ENCODE results near the gene SNX10. TPM values are rescaled to one million over a fixed set of nuclear protein-coding genes. Genes with fewer than 3 reads are reported as not detected.

SNX10 gene
- total RNA-seq, 1 experiment from 2014 or later = 7.9 TPM

GRCh38 chr7:26334166-26334859 lies 42.7 kb downstream of the SNX10 start:
- no peak for ATAC-seq
- Histone ChIP-seq H3K9ac (ENCODE audit: low read length) (no peak overlapping the region), H3K9me2 (replicated peaks; ENCODE audit: low read length) (no peaks in the 10 kb centered on the region), H3K36me3 (ENCODE audit: low read depth, low read length) (no peaks in the 10 kb centered on the region), H4K20me1 (ENCODE audit: low read length) (no peaks in the 10 kb centered on the region), H3K4me1 (ENCODE audit: insufficient read depth, low read length) (no peaks in the 10 kb centered on the region), H3K4me2 (ENCODE audit: low read length) (no peak overlapping the region), H3K79me2 (ENCODE audit: low read length) (no peaks in the 10 kb centered on the region), H3K9me3 (ENCODE audit: low read length) (no peaks in the 10 kb centered on the region), H3F3A (ENCODE audit: low read length, unreplicated experiment) (no peaks in the 10 kb centered on the region), H2AFZ (ENCODE audit: low read length) (no peak overlapping the region), H3K27me3 (ENCODE audit: low read length) (no peaks in the 10 kb centered on the region), H3K4me3 (ENCODE audit: low read length) (no peak overlapping the region), H3K27ac (ENCODE audit: low read length) (no peak overlapping the region)
- intact Hi-C loops (cut with micrococcal nuclease) = no loop called here
- ChIA-PET CTCF (no interaction called here), POLR2A (ENCODE audit: unreplicated experiment) (no interaction called here)
- DNase-seq = no peak
- BruUV-seq (replicated peaks) = no TSS peak
- no peak for TF ChIP-seq EZH2phosphoT487 (IDR thresholded peaks at IDR 0.05; ENCODE audit: borderline replicate concordance, low read length)
- no peak for TF ChIP-seq EZH2 (IDR thresholded peaks at IDR 0.05; ENCODE audit: low read length, unreplicated experiment)
- TF ChIP-seq, protein P1, sequence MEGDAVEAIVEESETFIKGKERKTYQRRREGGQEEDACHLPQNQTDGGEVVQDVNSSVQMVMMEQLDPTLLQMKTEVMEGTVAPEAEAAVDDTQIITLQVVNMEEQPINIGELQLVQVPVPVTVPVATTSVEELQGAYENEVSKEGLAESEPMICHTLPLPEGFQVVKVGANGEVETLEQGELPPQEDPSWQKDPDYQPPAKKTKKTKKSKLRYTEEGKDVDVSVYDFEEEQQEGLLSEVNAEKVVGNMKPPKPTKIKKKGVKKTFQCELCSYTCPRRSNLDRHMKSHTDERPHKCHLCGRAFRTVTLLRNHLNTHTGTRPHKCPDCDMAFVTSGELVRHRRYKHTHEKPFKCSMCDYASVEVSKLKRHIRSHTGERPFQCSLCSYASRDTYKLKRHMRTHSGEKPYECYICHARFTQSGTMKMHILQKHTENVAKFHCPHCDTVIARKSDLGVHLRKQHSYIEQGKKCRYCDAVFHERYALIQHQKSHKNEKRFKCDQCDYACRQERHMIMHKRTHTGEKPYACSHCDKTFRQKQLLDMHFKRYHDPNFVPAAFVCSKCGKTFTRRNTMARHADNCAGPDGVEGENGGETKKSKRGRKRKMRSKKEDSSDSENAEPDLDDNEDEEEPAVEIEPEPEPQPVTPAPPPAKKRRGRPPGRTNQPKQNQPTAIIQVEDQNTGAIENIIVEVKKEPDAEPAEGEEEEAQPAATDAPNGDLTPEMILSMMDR (conservative IDR thresholded peaks at IDR 0.05; ENCODE audit: low read depth, low read length) = no peak

DNA sequence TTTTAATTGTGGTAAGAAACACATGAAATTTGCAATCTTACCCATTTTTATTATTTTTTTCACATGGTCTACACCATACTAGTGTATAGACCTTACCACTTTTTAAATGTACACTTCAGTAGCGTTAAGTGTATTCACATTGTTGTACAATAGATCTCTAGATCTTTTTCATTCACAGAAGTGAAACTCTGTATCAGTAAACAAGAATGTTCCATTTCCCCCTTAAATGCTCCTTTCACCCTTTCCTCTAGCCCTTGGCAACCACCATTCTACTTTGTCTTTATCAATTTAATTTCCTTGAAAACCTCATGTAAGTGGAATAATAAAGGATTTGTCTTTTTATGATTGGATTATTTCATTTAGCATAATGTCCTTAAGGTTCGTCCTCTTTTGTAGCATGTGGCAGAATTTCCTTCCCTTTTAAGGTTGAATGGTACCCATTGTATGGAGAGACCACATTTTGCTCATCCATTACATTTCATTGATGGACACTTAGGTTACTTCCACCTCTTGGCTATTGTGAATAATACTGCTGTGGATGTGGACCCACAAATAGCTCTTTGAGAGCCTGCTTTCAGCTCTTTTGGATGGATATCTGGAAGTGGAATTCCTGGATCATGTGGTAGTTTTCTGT lies 45.7 kb downstream of the SNX10 start:
- no peaks in the 10 kb centered on the region for H3K27me3 ChIP-seq (ENCODE audit: low read length)
- intact Hi-C loops (cut with micrococcal nuclease) = no loop called here
- H4K20me1 ChIP-seq (ENCODE audit: low read length) = no peaks in the 10 kb centered on the region
- ATAC-seq = no peak
- H3K4me2 ChIP-seq (ENCODE audit: low read length) = no peak overlapping the region
- no peaks in the 10 kb centered on the region for H3K79me2 ChIP-seq (ENCODE audit: low read length)
- no peak for DNase-seq
- no peak overlapping the region for H2AFZ ChIP-seq (ENCODE audit: low read length)
- no peaks in the 10 kb centered on the region for H3K4me1 ChIP-seq (ENCODE audit: insufficient read depth, low read length)
- POLR2A ChIA-PET (ENCODE audit: unreplicated experiment) = no interaction called here
- TF ChIP-seq, protein P1 (conservative IDR thresholded peaks at IDR 0.05; ENCODE audit: low read depth, low read length) = no peak
- no peak for TF ChIP-seq EZH2 (IDR thresholded peaks at IDR 0.05; ENCODE audit: low read length, unreplicated experiment)
- TF ChIP-seq EZH2phosphoT487 (IDR thresholded peaks at IDR 0.05; ENCODE audit: borderline replicate concordance, low read length) = no peak
- no peaks in the 10 kb centered on the region for H3F3A ChIP-seq (ENCODE audit: low read length, unreplicated experiment)
- no TSS peak for BruUV-seq (replicated peaks)
- CTCF ChIA-PET = no interaction called here
- H3K9me3 ChIP-seq (ENCODE audit: low read length) = no peaks in the 10 kb centered on the region
- H3K4me3 ChIP-seq (ENCODE audit: low read length) = no peak overlapping the region
- H3K36me3 ChIP-seq (ENCODE audit: low read depth, low read length) = no peaks in the 10 kb centered on the region
- H3K9me2 ChIP-seq (replicated peaks; ENCODE audit: low read length) = no peaks in the 10 kb centered on the region
- H3K27ac ChIP-seq (ENCODE audit: low read length) = no peak overlapping the region
- H3K9ac ChIP-seq (ENCODE audit: low read length) = no peak overlapping the region

DNA sequence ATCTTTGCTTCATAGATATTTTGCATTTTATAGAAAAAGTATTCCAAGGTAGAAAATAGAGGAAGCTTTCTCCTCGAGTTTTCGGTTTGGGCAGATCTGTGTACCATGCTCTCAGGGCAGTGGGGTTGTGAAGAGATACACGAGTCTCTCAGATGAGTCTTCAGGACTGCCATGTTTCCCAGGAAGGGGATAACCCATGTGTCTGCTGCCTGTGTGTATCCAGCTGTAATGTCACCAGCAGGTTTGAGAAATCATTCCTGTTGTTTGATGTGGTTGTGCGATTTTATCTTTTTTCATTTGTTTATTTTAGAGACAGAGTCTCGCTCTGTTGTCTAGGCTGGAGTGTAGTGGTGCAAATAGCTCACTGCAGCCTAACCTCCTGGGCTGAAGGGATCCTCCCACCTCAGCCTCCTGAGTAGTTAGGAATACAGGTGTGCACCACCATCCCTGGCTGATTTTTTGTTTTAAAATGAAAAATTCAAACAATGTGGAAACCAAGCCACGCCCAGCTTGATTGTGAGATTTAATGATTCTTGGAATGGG lies 48.9 kb downstream of the SNX10 start:
- Histone ChIP-seq H3K4me1 (ENCODE audit: insufficient read depth, low read length) (no peaks in the 10 kb centered on the region), H3K36me3 (ENCODE audit: low read depth, low read length) (no peaks in the 10 kb centered on the region), H3K4me2 (ENCODE audit: low read length) (no peak overlapping the region), H2AFZ (ENCODE audit: low read length) (no peak overlapping the region), H3K9ac (ENCODE audit: low read length) (no peak overlapping the region), H3F3A (ENCODE audit: low read length, unreplicated experiment) (no peaks in the 10 kb centered on the region), H3K79me2 (ENCODE audit: low read length) (no peaks in the 10 kb centered on the region), H3K9me2 (replicated peaks; ENCODE audit: low read length) (no peaks in the 10 kb centered on the region), H3K27ac (ENCODE audit: low read length) (no peak overlapping the region), H3K9me3 (ENCODE audit: low read length) (no peaks in the 10 kb centered on the region), H4K20me1 (ENCODE audit: low read length) (no peaks in the 10 kb centered on the region), H3K27me3 (ENCODE audit: low read length) (no peaks in the 10 kb centered on the region), H3K4me3 (ENCODE audit: low read length) (no peak overlapping the region)
- ATAC-seq = no peak
- ChIA-PET POLR2A (ENCODE audit: unreplicated experiment) (no interaction called here), CTCF (no interaction called here)
- no TSS peak for BruUV-seq (replicated peaks)
- no peak for TF ChIP-seq EZH2phosphoT487 (IDR thresholded peaks at IDR 0.05; ENCODE audit: borderline replicate concordance, low read length)
- TF ChIP-seq, protein P1 (conservative IDR thresholded peaks at IDR 0.05; ENCODE audit: low read depth, low read length) = no peak
- no peak for TF ChIP-seq EZH2 (IDR thresholded peaks at IDR 0.05; ENCODE audit: low read length, unreplicated experiment)
- intact Hi-C loops (cut with micrococcal nuclease) = no loop called here
- peak; percentile 4 for DNase-seq

Measured in PC-3 (cell line).